Esophagus muscularis mucosa (tissue), 4 donors: ENCODE data around the gene COL25A1.

Experiments
- CTCF ChIP-seq, 3 experiments: fragments of 200-600 bp in 2 of 3; fragments of 450-650 bp in 1 of 3; sonication (generic) in 2 of 3; IDR thresholded peaks; one replicate each; pipeline ENCODE4 v1.5.1; 2017 to 2019; ENCODE audit warnings: antibody characterized with exemption in 3 of 3, mild to moderate bottlenecking in 2 of 3, moderate library complexity in 1 of 3
- EP300 ChIP-seq: sonication (generic); formaldehyde crosslinking; IDR thresholded peaks from one replicate; pipeline ENCODE4 v1.6.1; 2017; ENCODE audit warnings: antibody characterized with exemption
- POLR2A ChIP-seq: fragments of 450-650 bp; IDR thresholded peaks from one replicate; pipeline ENCODE4 v1.6.1; 2017; ENCODE audit warnings: antibody characterized with exemption, moderate library complexity, mild to moderate bottlenecking, low read depth
- POLR2AphosphoS5 ChIP-seq, 2 donors: sonication (generic); formaldehyde crosslinking; IDR thresholded peaks; one replicate each; pipeline ENCODE4 v1.6.1; 2017; ENCODE audit warnings: antibody characterized with exemption in 2 of 2

- TF ChIP-seq EP300, result no peak
- no peak for TF ChIP-seq POLR2A
- no peak for TF ChIP-seq CTCF (IDR thresholded peaks at IDR 0.05)
- no peak for TF ChIP-seq POLR2AphosphoS5 (IDR thresholded peaks at IDR 0.05)
Measured at GRCh38 chr4:109123951-109124350, 178.5 kb downstream of the COL25A1 start.
